ENCODE results near the gene ZNF584.
"Not testable (repeated sequence)": the region's sequence is repeated elsewhere in the genome, so short reads cannot be mapped to it uniquely, and the experiment has no call there.

Gene ZNF584

GRCh38 chr19:58408152-58409009, at the start of gene ZNF584:
Gene ZNF584 (plus strand): TSS chr19:58408649. CDS start chr19:58409148, 499 bp downstream.
- DNase-seq (ENCODE audit: low spot score): peak; percentile 93

DNA sequence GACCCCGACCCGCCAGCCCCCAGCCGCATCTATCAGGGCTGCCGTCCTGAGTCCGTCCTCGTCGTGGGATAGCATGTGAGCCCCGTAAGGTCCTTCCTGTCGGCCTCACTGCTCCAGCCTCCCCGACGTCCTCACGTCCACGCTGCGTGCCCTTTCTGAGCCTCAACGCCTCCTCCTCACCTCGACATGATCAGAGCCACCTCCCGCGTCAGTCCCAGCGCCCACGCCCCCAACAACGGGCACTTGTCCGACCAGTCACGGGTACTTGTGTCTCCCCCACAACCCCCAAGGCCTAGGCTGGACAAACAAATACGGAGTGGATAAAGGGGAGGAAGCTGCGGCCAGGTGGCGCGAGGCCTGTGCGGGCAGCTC, 46.6 kb upstream of the ZNF584 start:
- peak; percentile 91 for DNase-seq (ENCODE audit: low spot score)

DNA sequence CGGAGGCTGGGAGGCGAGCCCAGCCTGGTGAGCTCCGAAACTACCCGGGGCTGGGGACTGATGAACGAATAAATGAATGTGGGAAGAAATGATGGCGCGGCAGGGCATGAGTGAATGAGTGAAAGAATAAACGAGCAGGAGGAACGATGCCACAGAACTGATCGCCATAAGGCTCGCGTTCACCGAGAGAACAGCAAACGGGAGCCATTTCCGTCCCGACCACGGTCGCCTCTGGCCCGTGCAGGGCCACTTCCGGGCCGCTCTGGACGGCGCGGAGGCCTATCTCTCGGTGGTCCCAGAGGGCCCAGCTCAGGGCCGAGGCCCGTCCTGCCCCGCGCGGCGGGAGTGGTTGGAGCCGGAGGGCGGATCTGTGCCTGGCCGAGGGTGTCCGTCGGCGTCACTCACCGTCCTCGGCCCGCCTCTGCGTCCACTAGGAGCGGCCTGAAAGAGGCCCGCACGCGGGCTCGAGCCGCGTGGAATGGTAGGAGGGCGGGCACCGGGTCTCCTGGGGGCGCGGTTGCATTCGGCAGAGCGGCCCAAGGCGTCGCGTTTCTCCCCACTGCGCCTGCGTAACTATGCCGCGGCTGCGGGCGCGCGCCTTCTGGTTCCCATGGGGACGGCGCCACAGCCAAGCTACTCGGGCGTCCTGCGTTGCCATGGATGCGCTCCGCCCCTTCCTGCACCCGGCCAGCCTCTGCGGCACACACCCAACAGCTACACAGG, 46.0 kb upstream of the ZNF584 start, which contains the start of gene ZNF497:
Gene ZNF497, minus strand, starts transcription at position 480 of the 723 bp plus-strand sequence. CDS start 5,116 bp downstream, outside the sequence.
- peak; percentile 100 for DNase-seq (ENCODE audit: low spot score)

- no peak for DNase-seq (ENCODE audit: low spot score)
These were observed 44.3 kb upstream of the ZNF584 start for GRCh38 chr19:58364146-58364545.

DNA sequence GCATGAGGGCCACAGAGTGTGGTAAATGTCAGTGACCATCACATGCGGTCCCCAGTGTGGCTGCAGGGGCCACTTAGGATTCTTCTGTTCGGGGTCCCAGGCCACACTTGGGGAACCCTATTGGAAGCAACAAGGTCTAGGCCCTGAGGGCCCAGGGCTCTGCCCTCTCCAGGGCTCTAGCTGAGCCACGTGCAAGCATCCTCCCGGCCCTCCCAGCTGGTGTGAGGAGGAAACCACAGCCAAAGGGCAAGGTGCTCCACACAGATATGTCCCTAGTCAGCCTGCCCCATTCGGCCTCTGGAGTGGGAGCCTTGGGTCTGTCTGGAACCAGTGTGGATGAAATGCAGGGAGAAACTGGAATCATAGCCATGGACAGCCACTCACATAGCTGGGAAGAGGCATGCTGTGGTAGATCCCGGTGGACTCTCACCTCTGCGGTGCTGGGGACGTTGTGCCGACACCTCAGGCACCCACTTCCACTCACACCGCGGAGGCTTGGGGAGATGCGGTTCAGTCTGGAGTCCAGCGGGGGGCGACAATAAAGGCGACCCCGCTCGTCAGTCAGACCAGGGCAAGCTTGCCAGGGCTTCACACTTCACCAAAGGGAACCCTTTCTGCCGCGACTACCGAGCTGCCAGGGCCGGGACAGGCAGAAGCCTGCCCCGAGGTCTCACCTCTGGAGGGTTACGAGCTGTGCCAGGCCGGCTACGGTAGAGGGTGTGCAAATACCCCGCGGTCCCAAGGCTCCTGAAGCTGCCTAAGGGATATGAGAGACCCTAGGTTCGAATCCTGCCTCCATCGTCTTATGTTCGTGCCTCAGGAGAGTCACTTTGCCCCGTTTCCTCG, 41.6 kb upstream of the ZNF584 start:
- no peak for DNase-seq (ENCODE audit: low spot score)

- DNase-seq (ENCODE audit: low spot score): no peak
These were observed 40.6 kb upstream of the ZNF584 start for GRCh38 chr19:58367698-58368454.

DNA sequence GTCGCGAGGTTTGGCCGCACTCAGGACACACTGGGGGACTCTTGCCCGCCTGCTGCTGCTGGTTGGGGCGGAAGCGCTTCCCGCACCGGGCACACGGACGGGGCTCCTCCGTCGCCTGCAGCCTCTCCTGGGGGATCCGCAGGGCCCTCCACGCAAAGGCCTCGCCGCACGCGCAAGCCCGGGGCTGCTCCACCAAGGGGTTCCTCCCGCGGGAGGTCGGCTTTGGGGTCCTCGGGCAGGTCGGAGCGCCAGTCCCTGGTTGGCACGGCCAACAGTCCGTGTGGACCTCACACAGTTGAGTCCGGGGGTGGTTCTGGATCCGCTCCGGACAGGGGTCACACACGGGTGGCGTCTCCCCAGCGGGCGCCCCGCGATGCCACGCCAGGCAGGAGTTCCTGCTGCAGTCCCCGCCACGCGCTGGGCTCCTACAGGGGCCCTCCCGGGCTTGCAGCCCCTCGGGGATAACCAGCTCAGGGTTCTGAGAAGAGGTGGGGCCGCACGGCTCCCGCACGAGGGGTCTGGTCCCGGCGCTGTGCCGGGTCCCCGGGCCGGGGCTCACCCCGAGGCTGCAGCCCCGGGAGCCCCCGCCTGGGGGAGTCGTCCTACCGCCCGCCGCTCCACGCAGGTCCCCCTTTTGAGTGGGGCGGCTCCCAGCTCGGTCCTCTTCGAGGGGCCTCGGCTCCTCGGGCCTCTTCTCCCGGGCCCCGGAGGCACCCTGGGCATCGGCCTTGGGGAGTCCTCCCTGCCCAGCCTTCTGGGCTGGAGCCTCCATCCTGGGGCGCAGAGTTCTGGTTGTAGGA, 39.7 kb upstream of the ZNF584 start:
- DNase-seq (ENCODE audit: low spot score): no peak

- no peak for DNase-seq (ENCODE audit: low spot score)
These were observed 35.9 kb upstream of the ZNF584 start for GRCh38 chr19:58372311-58373133.

GRCh38 chr19:58374200-58374599, 34.2 kb upstream of the ZNF584 start:
- DNase-seq (ENCODE audit: low spot score): no peak

GRCh38 chr19:58376724-58377123, 31.7 kb upstream of the ZNF584 start:
- DNase-seq (ENCODE audit: low spot score): not testable (repeated sequence)

DNA sequence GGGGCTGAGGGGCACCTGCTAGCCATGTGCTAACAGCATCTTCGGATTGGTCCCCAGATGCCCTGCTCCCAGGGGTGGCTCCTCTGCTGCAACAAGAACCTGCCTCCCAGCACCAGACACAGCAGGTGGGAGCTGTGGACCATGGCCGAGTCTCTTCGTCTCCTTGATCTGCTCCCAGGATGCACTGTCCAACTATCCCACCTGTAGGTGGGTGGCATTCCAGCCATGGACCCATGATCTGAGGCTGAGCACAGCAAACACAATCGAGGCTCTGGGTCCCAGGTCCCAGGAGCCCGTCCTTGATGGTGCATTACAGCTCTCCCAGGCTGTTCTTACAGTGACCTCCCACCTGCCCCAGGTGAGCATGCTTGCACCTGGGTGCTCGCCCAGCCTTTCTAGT, 29.2 kb upstream of the ZNF584 start:
- DNase-seq (ENCODE audit: low spot score): no peak

DNA sequence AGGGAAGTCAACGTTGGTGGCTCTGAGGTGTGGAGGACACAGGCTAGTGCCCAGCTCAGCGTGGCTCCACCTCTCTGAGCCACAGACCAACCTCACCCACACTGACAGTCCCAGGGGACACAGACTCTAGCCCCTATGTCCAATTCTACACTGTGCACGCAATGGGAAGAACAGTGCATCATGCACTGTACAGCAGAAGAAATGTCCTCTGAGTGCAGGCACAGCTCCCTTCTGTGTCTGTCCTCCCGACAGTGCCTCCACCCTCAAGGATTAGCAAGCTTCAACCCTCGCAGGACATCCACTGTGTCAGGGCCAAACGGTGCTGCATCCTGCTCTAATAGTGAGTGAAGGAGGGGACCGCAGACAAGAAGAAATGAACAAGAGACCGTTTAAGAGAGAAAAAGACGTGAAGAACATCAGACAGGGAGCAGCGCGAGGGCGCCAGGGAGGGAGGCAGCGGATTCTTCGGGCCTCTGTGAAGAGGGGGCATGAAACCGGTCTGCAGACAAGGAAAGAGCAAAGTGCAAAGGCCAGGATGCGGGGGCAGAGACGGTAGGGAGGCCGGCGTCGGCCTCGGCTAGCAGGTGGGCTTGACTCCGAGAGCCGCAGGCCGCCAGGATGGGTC, 28.3 kb upstream of the ZNF584 start:
- no peak for DNase-seq (ENCODE audit: low spot score)

GRCh38 chr19:58380662-58381459, 27.6 kb upstream of the ZNF584 start, which contains the start of gene ZNF837:
Gene ZNF837 (minus strand): TSS chr19:58381030. CDS start chr19:58369332, 11,698 bp downstream.
- DNase-seq (ENCODE audit: low spot score): peak; percentile 97

GRCh38 chr19:58381460-58382212, 26.8 kb upstream of the ZNF584 start:
- no peak for DNase-seq (ENCODE audit: low spot score)

DNA sequence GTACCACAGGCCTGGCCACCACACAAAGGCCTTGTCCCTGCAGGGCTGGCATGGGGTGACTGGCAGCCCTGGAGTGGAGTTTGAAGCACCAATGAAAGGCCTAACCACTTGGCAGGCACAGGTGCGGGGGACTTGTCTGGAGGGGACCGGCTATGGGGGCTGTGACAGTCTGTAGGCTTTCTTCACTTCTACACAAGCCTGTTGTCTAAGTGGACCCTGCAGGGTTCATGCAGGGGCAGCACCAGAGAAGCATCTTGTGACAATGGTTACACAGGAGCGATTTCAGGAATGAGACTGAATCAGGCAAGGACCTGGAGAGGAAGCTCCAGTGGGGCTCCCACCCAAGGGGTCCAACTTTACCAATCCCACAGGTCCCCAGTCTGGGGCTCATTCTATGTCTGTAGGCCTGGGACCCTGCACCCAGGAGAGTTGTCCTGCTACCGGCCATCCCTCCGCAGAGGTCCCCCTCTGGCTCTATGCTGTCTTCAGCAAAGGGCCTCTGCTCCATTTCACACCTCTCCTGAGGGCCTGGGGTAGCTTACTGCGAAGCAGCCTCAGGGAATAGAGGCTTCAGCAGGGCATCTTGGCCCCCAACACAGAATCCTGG, 25.3 kb upstream of the ZNF584 start:
- DNase-seq (ENCODE audit: low spot score): no peak

GRCh38 chr19:58385313-58385890, 23.0 kb upstream of the ZNF584 start:
- no peak for DNase-seq (ENCODE audit: low spot score)
